ENCODE results near the gene THBS1.

The THBS1 gene

DNA sequence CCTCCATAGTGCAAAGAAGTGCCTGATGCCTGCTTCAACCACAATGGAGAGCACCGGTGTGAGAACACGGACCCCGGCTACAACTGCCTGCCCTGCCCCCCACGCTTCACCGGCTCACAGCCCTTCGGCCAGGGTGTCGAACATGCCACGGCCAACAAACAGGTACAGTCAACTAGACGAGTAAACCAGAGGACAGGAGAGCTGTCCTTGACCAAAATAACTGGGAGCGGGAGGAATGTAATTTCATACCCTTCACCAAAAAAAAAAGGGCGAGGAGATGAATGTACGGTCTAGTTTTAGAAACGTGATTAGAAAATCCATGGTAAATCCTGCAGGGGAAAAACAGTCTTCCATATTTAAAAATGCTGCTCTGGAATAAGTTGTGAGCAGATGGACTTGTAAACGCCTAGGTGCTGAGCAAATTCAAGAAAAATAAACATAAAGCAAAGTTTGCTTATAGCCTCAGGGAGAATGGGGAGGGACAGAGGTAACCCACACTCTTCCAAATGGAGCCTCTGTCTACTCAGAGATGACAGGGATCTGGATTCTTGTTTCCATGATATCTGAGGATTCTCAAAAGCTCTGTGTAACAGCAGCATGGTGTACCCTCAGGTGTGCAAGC, 8.4 kb downstream of the THBS1 start:
- no peak for DNase-seq

DNA sequence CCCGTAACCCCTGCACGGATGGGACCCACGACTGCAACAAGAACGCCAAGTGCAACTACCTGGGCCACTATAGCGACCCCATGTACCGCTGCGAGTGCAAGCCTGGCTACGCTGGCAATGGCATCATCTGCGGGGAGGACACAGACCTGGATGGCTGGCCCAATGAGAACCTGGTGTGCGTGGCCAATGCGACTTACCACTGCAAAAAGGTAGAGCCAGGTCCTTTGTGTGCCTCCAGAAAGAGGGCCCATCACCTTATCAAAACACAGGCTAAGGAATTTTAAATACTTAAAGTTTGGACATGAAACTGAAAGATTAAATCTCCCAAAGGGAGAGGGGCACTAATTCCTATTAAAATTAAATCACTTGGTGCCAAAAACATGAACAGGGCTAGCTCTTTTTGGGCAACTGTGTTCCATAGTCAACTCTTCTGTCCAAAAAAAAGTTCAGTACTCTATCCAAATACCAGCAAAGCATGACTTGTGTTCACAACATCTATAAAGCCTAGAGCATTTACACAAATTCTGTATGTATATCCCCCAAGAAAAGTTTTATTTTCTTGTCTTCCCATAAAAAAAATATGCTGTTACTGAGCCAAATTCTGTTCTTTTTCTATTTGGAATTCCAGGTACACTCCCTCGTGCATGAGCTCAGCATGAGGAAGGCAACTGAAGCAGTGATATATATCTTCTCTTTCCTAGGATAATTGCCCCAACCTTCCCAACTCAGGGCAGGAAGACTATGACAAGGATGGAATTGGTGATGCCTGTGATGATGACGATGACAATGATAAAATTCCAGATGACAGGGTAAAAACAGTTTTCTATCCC, 9.2 kb downstream of the THBS1 start:
- H3K4me1 Mint-ChIP-seq (ENCODE audit: low read depth), result peaks cover 7% of the 10 kb centered on the region
- DNase-seq, result no peak

More for the DNA sequence above, 8.4 kb downstream of the THBS1 start:
- Mint-ChIP-seq H3K9me3 (no peaks in the 10 kb centered on the region), H3K27me3 (no peaks in the 10 kb centered on the region), H3K27ac (no peak overlapping the region), H3K36me3 (ENCODE audit: low read depth) (no peaks in the 10 kb centered on the region), H3K4me1 (ENCODE audit: low read depth) (peaks cover 6% of the 10 kb centered on the region), H3K4me3 (no peak overlapping the region)

DNA sequence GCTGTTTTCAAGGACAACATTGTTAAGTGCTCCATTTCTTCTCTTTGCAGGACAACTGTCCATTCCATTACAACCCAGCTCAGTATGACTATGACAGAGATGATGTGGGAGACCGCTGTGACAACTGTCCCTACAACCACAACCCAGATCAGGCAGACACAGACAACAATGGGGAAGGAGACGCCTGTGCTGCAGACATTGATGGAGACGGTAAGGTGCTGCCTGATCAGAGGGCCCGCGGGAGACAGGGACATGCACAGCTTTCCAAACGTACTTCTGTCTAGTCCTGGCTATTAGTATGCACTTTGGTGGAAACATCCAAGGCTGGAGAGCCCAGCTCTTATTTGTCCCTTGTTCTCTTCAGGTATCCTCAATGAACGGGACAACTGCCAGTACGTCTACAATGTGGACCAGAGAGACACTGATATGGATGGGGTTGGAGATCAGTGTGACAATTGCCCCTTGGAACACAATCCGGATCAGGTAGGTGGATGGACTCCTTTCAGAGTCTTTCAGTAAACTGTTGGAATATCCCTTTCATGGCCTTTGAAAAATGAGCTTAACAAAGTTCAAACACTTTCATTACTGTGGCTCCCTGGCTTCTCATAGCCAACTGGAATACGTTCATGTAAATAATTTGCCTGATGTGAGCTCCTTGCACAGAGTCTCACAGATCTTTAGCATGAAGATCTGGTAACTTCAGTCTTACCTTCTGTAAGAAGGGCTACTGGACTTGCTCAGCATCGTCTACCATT, 10.4 kb downstream of the THBS1 start:
- Mint-ChIP-seq H3K9me3 (no peaks in the 10 kb centered on the region), H3K4me1 (ENCODE audit: low read depth) (peaks cover 7% of the 10 kb centered on the region), H3K36me3 (ENCODE audit: low read depth) (no peaks in the 10 kb centered on the region), H3K4me3 (no peak overlapping the region), H3K27me3 (no peaks in the 10 kb centered on the region), H3K27ac (no peak overlapping the region)
- DNase-seq, result no peak

More for the DNA sequence above, 9.2 kb downstream of the THBS1 start:
- Mint-ChIP-seq H3K9me3 (no peaks in the 10 kb centered on the region), H3K27me3 (no peaks in the 10 kb centered on the region), H3K27ac (no peak overlapping the region), H3K4me3 (no peak overlapping the region), H3K36me3 (ENCODE audit: low read depth) (no peaks in the 10 kb centered on the region)

DNA sequence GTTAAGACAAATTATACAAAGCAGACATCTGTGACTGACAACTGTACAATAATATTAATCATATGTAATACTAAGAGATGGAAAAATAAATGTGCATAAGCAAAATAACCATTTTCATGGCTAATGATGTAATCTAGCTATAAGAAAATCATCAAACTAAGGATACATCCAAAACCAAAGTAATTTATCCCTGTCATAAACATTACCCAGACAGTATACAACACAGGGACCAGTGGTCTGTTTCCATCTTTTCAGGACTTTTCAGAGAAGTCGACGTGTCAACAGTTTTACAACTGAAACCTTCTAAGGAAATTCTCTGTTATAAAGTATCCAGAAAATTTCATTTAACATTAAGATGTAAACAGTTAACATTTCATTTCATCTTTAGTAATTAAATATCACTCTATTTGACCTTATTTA, 11.0 kb downstream of the THBS1 start:
- Mint-ChIP-seq H3K27me3 (no peaks in the 10 kb centered on the region), H3K4me1 (ENCODE audit: low read depth) (peaks cover 7% of the 10 kb centered on the region), H3K27ac (no peak overlapping the region), H3K4me3 (no peak overlapping the region), H3K36me3 (ENCODE audit: low read depth) (no peaks in the 10 kb centered on the region), H3K9me3 (no peaks in the 10 kb centered on the region)
- no peak for DNase-seq

DNA sequence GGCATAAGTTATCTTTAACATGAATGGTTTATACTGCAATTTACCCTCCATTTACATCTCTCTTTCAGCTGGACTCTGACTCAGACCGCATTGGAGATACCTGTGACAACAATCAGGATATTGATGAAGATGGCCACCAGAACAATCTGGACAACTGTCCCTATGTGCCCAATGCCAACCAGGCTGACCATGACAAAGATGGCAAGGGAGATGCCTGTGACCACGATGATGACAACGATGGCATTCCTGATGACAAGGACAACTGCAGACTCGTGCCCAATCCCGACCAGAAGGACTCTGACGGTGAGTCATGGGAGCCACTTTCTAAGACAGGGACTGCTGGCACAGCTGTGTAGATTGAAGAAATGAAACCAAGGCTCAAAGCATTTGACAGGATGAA, 11.6 kb downstream of the THBS1 start:
- Mint-ChIP-seq H3K27me3 (no peaks in the 10 kb centered on the region), H3K4me1 (ENCODE audit: low read depth) (peaks cover 7% of the 10 kb centered on the region), H3K36me3 (ENCODE audit: low read depth) (no peaks in the 10 kb centered on the region), H3K27ac (no peak overlapping the region), H3K9me3 (no peaks in the 10 kb centered on the region), H3K4me3 (no peak overlapping the region)
- no peak for DNase-seq

DNA sequence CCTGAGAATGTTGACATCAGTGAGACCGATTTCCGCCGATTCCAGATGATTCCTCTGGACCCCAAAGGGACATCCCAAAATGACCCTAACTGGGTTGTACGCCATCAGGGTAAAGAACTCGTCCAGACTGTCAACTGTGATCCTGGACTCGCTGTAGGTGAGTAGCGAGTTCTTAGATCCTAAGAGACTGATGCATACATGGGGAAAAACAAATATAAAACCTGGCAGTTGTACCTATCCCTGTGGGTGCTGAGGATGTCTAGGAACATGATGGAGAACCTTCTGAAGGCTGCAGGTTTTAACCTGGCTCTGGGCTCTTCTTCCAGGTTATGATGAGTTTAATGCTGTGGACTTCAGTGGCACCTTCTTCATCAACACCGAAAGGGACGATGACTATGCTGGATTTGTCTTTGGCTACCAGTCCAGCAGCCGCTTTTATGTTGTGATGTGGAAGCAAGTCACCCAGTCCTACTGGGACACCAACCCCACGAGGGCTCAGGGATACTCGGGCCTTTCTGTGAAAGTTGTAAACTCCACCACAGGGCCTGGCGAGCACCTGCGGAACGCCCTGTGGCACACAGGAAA, 12.3 kb downstream of the THBS1 start:
- Mint-ChIP-seq H3K4me3 (no peak overlapping the region), H3K4me1 (ENCODE audit: low read depth) (peaks cover 7% of the 10 kb centered on the region), H3K36me3 (ENCODE audit: low read depth) (no peaks in the 10 kb centered on the region), H3K9me3 (no peaks in the 10 kb centered on the region), H3K27me3 (no peaks in the 10 kb centered on the region), H3K27ac (no peak overlapping the region)
- no peak for DNase-seq

DNA sequence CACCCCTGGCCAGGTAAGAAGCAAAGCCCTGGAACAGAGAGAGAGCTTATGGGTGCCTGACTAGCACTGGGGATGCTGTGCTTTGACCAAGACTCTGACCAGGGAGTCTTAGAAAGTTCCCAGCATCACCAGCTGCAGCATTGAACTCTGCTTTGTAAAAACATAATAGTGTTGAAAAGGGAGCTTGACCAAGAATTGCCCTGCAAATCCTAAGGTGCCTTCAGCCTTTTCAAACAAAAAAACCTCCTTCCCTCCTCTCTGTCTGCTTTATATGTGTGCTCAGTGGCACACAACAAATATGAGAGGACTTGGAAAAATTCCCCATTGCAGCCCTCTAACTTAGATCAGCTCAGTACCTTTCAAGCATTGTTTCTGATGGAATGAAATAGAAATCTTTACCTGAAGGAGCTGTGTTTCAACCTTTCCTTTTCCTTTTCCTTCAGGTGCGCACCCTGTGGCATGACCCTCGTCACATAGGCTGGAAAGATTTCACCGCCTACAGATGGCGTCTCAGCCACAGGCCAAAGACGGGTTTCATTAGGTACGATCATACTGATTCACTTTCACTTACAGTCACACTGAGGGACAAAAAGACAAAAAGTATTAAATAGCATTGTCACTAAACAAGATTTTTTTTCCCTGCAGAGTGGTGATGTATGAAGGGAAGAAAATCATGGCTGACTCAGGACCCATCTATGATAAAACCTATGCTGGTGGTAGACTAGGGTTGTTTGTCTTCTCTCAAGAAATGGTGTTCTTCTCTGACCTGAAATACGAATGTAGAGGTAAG, 13.0 kb downstream of the THBS1 start:
- Mint-ChIP-seq H3K9me3 (no peaks in the 10 kb centered on the region), H3K4me3 (no peak overlapping the region), H3K4me1 (ENCODE audit: low read depth) (peaks cover 7% of the 10 kb centered on the region), H3K27me3 (no peaks in the 10 kb centered on the region), H3K27ac (no peak overlapping the region), H3K36me3 (ENCODE audit: low read depth) (no peaks in the 10 kb centered on the region)
- no peak for DNase-seq

DNA sequence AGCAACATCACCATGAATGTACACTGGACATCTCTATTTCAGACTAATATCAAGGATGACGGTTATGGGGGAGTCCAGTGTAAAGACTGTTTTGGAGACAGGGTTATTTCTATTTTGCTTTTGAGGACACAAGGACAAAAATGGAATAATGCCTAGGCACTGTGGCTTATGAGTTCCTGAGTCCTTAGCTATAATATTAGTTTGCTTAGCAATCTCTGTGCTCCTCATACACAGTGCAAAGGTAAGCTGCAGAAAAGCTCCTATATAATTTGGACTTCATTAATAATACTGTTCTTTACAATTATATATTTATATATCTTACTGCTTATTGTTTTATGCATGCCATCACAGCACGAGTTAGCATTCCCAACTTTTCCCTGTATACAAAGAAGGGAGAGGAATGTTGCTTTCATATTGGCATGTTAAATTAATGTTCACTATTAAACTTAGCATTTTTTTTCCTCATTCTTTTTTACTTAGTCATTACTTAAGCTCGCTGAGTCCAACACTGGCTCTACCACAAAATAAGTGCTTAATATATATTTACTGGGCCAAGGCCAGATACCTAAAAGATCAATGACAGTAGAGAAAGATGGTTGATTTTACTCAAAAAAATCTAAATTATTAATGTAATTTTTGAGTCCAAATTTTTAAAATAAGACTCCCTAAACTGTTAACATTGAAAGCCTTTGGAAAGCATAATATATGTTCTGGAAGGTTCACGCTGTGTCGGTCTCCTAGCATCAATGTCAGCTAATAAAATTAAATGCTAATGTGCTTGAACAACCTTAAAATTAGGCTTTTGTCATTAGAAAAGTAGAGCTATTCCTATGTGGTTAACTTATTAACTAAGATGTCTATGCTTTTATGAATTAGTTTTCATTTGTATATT, 13.8 kb downstream of the THBS1 start:
- H3K4me1 Mint-ChIP-seq (ENCODE audit: low read depth), result peaks cover 7% of the 10 kb centered on the region
- H3K27ac Mint-ChIP-seq, result no peak overlapping the region
- H3K36me3 Mint-ChIP-seq (ENCODE audit: low read depth), result no peaks in the 10 kb centered on the region
- H3K4me3 Mint-ChIP-seq, result no peak overlapping the region
- no peak for DNase-seq
- no peaks in the 10 kb centered on the region for H3K9me3 Mint-ChIP-seq
- no peaks in the 10 kb centered on the region for H3K27me3 Mint-ChIP-seq

DNA sequence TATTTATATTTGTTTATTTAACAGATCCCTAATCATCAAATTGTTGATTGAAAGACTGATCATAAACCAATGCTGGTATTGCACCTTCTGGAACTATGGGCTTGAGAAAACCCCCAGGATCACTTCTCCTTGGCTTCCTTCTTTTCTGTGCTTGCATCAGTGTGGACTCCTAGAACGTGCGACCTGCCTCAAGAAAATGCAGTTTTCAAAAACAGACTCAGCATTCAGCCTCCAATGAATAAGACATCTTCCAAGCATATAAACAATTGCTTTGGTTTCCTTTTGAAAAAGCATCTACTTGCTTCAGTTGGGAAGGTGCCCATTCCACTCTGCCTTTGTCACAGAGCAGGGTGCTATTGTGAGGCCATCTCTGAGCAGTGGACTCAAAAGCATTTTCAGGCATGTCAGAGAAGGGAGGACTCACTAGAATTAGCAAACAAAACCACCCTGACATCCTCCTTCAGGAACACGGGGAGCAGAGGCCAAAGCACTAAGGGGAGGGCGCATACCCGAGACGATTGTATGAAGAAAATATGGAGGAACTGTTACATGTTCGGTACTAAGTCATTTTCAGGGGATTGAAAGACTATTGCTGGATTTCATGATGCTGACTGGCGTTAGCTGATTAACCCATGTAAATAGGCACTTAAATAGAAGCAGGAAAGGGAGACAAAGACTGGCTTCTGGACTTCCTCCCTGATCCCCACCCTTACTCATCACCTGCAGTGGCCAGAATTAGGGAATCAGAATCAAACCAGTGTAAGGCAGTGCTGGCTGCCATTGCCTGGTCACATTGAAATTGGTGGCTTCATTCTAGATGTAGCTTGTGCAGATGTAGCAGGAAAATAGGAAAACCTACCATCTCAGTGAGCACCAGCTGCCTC, 14.7 kb downstream of the THBS1 start:
- peaks cover 7% of the 10 kb centered on the region for H3K4me1 Mint-ChIP-seq (ENCODE audit: low read depth)
- no peaks in the 10 kb centered on the region for H3K9me3 Mint-ChIP-seq
- no peaks in the 10 kb centered on the region for H3K36me3 Mint-ChIP-seq (ENCODE audit: low read depth)
- no peak for DNase-seq
- no peak overlapping the region for H3K27ac Mint-ChIP-seq
- H3K4me3 Mint-ChIP-seq, result no peak overlapping the region
- H3K27me3 Mint-ChIP-seq, result no peaks in the 10 kb centered on the region

DNA sequence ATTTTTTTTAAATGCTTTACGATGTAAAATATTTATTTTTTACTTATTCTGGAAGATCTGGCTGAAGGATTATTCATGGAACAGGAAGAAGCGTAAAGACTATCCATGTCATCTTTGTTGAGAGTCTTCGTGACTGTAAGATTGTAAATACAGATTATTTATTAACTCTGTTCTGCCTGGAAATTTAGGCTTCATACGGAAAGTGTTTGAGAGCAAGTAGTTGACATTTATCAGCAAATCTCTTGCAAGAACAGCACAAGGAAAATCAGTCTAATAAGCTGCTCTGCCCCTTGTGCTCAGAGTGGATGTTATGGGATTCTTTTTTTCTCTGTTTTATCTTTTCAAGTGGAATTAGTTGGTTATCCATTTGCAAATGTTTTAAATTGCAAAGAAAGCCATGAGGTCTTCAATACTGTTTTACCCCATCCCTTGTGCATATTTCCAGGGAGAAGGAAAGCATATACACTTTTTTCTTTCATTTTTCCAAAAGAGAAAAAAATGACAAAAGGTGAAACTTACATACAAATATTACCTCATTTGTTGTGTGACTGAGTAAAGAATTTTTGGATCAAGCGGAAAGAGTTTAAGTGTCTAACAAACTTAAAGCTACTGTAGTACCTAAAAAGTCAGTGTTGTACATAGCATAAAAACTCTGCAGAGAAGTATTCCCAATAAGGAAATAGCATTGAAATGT, 15.6 kb downstream of the THBS1 start:
- Mint-ChIP-seq H3K27me3 (no peaks in the 10 kb centered on the region), H3K36me3 (ENCODE audit: low read depth) (no peaks in the 10 kb centered on the region), H3K9me3 (no peaks in the 10 kb centered on the region), H3K4me1 (ENCODE audit: low read depth) (peaks cover 7% of the 10 kb centered on the region), H3K4me3 (no peak overlapping the region), H3K27ac (no peak overlapping the region)
- DNase-seq, result no peak

DNA sequence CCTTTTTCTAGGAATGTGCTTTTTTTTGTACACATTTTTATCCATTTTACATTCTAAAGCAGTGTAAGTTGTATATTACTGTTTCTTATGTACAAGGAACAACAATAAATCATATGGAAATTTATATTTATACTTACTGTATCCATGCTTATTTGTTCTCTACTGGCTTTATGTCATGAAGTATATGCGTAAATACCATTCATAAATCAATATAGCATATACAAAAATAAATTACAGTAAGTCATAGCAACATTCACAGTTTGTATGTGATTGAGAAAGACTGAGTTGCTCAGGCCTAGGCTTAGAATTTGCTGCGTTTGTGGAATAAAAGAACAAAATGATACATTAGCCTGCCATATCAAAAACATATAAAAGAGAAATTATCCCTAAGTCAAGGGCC, 16.5 kb downstream of the THBS1 start:
- H3K27me3 Mint-ChIP-seq, result no peaks in the 10 kb centered on the region
- no peak overlapping the region for H3K4me3 Mint-ChIP-seq
- no peak overlapping the region for H3K27ac Mint-ChIP-seq
- no peak for DNase-seq
- H3K9me3 Mint-ChIP-seq, result no peaks in the 10 kb centered on the region
- no peaks in the 10 kb centered on the region for H3K36me3 Mint-ChIP-seq (ENCODE audit: low read depth)
- peaks cover 7% of the 10 kb centered on the region for H3K4me1 Mint-ChIP-seq (ENCODE audit: low read depth)

DNA sequence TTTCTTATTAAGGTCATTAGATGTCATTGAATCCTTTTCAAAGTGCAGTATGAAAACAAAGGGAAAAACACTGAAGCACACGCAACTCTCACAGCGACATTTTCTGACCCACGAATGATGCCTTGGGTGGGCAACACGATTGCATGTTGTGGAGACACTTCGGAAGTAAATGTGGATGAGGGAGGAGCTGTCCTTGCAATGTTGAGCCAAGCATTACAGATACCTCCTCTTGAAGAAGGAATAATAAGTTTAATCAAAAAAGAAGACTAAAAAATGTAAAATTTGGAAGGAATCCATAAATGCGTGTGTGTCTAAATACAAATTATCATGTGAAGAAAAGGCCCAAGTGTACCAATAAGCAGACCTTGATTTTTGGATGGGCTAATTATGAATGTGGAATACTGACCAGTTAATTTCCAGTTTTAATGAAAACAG, 16.9 kb downstream of the THBS1 start:
- no peaks in the 10 kb centered on the region for H3K27me3 Mint-ChIP-seq
- no peak overlapping the region for H3K4me3 Mint-ChIP-seq
- H3K27ac Mint-ChIP-seq, result no peak overlapping the region
- no peak for DNase-seq
- no peaks in the 10 kb centered on the region for H3K36me3 Mint-ChIP-seq (ENCODE audit: low read depth)
- H3K4me1 Mint-ChIP-seq (ENCODE audit: low read depth), result peaks cover 7% of the 10 kb centered on the region
- H3K9me3 Mint-ChIP-seq, result no peaks in the 10 kb centered on the region
